ENCODE results near the gene PSME2. TPM values are rescaled to one million over a fixed set of nuclear protein-coding genes. Genes with fewer than 3 reads are reported as not detected.

PSME2 gene
- total and polyA plus RNA-seq, 5 donors = 62.7 to 102 (median 70.1) TPM

DNA sequence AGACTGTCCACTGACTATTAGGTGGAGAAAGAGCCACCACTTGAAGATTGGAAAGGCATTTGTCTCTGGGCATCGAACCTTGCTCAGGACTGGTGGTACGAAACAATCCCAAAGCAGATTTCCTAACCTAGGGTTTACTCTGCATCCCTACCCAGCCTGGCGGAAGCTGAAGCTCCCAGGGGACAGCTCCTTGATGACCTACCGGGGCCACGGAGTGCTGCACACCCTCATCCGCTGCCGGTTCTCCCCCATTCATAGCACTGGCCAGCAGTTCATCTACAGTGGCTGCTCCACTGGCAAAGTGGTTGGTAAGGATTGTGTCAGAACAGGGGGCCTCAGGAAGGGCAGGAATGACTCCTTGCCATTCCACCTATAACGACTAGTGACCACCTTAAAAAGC, 25.2 kb downstream of the PSME2 start:
- intact Hi-C loops (cut with DNase I) = no loop called here
- WGBS = 95% methylated on average over 8 of the region's 8 CpGs
- DNase-seq = no peak
- Histone ChIP-seq H3K4me3 (ENCODE audit: low read length) (no peak overlapping the region), H3K9me3 (ENCODE audit: control insufficient read depth, low read length) (no peaks in the 10 kb centered on the region), H3K27me3 (ENCODE audit: control insufficient read depth, insufficient read depth) (no peaks in the 10 kb centered on the region), H3K4me1 (ENCODE audit: control insufficient read depth, insufficient read depth, low read length) (no peaks in the 10 kb centered on the region), H3K27ac (ENCODE audit: low read length) (no peak overlapping the region)
- ATAC-seq = no peak

DNA sequence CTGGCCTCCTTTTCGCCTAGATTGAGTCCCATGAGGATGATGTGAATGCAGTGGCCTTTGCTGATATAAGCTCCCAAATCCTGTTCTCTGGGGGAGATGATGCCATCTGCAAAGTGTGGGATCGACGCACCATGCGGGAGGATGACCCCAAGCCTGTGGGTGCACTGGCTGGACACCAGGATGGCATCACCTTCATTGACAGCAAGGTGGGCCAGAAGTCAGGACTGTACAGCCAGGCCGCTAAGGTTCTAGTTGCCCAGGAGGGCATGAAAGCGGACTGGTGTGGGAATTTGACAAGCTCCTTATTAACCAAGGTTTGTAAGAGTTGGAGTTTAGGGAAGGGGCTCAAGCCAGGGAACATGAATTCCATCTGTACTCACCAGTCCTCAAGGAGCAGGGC, 26.7 kb downstream of the PSME2 start:
- no peaks in the 10 kb centered on the region for H3K9me3 ChIP-seq (ENCODE audit: control insufficient read depth, low read length)
- ATAC-seq (no peak), DNase-seq (no peak)
- WGBS = 98% methylated on average over 6 of the region's 6 CpGs
- H3K27me3 ChIP-seq (ENCODE audit: control insufficient read depth, insufficient read depth) = no peaks in the 10 kb centered on the region
- no peak overlapping the region for H3K4me3 ChIP-seq (ENCODE audit: low read length)
- H3K27ac ChIP-seq (ENCODE audit: low read length) = no peak overlapping the region
- H3K4me1 ChIP-seq (ENCODE audit: control insufficient read depth, insufficient read depth, low read length) = peaks cover 3% of the 10 kb centered on the region
- intact Hi-C loops (cut with DNase I) = no loop called here

DNA sequence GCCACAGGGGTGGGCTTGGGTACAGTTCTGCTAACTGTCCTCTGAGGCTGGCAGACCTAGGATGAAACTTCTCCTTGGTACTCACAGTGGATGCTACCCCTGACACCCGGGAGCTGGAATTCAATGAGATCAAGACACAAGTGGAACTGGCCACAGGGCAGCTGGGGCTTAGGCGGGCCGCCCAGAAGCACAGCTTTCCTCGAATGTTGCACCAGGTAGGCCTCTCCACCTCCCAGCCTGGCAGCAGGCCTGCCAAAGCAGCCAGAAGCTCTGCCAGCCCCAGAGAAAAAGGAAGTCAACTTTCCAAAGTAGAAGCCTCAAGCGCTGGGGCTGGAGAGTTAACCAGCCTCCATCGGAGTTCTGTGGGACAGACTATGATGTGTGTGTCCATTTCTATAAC, 29.2 kb downstream of the PSME2 start:
- DNase-seq (peak in 1 of 3 donors; percentile 50), ATAC-seq (no peak)
- WGBS = 90% methylated on average over 6 of the region's 6 CpGs
- H3K27me3 ChIP-seq (ENCODE audit: control insufficient read depth, insufficient read depth) = no peaks in the 10 kb centered on the region
- no peak overlapping the region for H3K27ac ChIP-seq (ENCODE audit: low read length)
- H3K4me1 ChIP-seq (ENCODE audit: control insufficient read depth, insufficient read depth, low read length) = peaks cover 3% of the 10 kb centered on the region
- intact Hi-C loops (cut with DNase I) = no loop called here
- no peak overlapping the region for H3K4me3 ChIP-seq (ENCODE audit: low read length)
- no peaks in the 10 kb centered on the region for H3K9me3 ChIP-seq (ENCODE audit: control insufficient read depth, low read length)

DNA sequence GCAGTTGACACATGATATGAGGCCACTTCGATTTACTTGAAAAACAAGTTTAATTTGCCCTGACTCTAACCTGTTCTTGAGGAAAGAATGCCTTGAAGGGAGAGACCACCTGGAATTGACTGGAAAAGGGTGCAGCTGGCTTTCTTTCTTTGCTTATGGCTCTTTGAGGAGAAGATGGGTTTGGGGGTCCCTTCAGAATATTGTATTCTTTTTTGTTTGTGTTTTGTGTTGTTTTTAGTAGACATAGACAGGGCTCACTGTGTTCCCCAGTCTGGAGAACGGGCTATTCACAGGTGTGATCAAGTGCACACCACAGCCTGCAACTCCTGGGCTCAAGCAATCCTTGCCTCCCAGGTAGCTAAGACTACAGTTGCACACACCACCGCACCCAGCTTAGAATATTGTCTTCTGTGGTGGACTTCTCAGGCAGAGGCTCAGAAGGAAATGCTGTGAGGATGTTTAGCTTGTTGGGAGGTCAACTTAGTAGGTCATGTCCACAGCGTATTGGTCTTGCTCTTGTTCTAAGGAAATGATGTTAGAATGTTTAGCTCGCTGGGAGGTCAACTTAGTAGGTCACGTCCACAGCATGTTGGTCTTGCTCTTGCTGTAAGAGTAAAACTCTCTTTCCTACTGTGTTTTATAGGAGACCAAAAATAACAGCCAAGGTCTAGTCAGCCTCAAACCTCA, 30.1 kb downstream of the PSME2 start:
- Histone ChIP-seq H3K4me1 (ENCODE audit: control insufficient read depth, insufficient read depth, low read length) (peaks cover 3% of the 10 kb centered on the region), H3K27ac (ENCODE audit: low read length) (no peak overlapping the region), H3K4me3 (ENCODE audit: low read length) (peak overlapping the region; percentile 61), H3K27me3 (ENCODE audit: control insufficient read depth, insufficient read depth) (no peaks in the 10 kb centered on the region), H3K9me3 (ENCODE audit: control insufficient read depth, low read length) (no peaks in the 10 kb centered on the region)
- WGBS = 83% methylated on average over 6 of the region's 6 CpGs
- no peak for ATAC-seq
- intact Hi-C loops (cut with DNase I) = no loop called here
- no peak for DNase-seq

DNA sequence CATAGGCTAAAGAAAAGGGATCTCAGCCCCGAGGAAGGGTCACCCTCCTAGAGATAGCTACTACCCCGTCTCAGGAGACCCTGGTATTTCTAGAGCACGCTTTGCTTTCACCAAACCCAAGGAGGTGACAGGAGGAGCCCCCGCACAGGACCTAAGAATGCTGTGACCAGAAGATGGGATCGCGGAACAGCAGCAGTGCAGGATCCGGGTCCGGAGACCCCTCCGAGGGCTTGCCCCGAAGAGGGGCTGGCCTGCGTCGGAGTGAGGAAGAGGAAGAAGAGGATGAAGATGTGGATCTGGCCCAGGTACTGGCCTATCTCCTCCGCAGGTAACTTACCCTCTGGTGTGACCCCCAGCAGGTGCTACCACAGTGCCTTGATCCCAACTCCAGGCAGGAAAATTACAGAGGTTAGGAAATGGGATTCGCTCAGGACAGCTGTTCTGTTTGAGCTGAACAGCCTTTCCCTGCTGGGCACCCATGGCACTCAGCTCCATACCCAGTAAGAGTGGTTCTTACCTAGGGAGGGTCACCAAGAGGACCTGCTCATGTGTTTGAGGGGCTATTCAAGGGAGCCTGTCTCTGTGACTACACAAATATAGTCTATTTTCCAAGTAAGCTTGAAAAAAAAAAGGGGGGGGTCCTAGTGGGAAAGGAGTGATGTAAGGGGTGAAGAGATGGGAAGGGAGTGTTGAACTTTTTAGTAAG, 30.8 kb downstream of the PSME2 start:
- ATAC-seq (no peak), DNase-seq (peak in 1 of 3 donors; percentile 60)
- 3% methylated on average over 14 of the region's 14 CpGs for WGBS

DNA sequence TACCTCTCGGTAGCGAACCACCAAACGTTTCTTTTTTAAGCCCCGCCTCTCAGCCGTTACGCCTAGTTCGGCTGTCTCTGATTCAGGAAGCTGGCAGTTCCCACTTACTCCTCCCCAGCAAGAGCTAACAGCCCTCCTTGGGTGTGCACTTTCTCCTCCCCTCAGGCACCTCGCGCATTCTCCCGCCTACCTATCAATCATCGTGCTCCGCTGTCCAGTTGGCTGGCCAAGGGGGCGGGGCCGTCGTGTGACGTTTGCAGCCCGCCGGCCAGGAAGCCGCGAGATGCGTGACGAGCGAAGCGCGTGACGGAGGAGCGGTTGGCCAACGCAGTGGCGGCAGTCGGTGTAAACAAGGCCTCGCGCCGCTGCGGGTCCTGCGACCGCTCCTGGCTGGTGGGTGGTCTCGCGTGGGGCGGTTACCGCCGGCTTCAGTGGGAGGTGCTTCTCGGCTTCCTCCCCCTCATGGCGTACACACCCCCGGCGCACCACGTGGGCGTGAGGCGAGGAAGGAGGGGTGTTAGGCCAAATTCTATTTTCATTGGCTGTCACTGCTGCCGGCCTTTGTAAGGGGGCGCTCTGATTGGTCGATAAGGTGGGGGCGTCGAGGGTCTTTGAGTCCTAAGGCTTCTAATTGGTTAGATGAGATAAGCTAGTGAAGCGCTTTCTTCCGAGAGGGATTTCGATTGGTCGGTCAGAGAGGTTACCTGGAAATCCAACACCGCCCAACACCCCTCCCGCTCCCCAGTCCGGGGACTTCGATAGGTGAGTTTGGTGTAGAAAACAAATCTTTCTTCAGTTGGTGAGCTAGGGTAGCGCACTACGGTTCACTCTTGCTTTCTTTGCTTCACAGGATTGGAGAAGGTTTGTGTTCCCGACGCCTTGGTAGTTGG, 31.6 kb downstream of the PSME2 start, which contains the start of the genes DCAF11 and NRL:
TSS of gene DCAF11 (plus strand) at position 246 of the 890 bp plus-strand sequence. CDS start 818 bp downstream, outside the sequence.
TSS of gene NRL (minus strand) at position 418 of the 890 bp plus-strand sequence. CDS start 32,101 bp downstream, outside the sequence.
- intact Hi-C loops (cut with DNase I) = no loop called here
- H3K9me3 ChIP-seq (ENCODE audit: control insufficient read depth, low read length) = no peaks in the 10 kb centered on the region
- ATAC-seq = peak; percentile 97
- H3K4me1 ChIP-seq (ENCODE audit: control insufficient read depth, insufficient read depth, low read length) = peaks cover 3% of the 10 kb centered on the region
- peak within 1 kb of the TSS; percentile 61 for H3K4me3 ChIP-seq (ENCODE audit: low read length)
- DNase-seq = peak; percentile 99
- peak within 1 kb of the TSS; percentile 96 for H3K27ac ChIP-seq (ENCODE audit: low read length)
- WGBS = under 1% methylated on average over 65 of the region's 65 CpGs
- no peaks in the 10 kb centered on the region for H3K27me3 ChIP-seq (ENCODE audit: control insufficient read depth, insufficient read depth)

More for the DNA sequence above, 30.8 kb downstream of the PSME2 start:
- H3K27ac ChIP-seq (ENCODE audit: low read length) = peak overlapping the region; percentile 61
- intact Hi-C loops (cut with DNase I) = no loop called here
- peaks cover 3% of the 10 kb centered on the region for H3K4me1 ChIP-seq (ENCODE audit: control insufficient read depth, insufficient read depth, low read length)
- H3K9me3 ChIP-seq (ENCODE audit: control insufficient read depth, low read length) = no peaks in the 10 kb centered on the region
- H3K4me3 ChIP-seq (ENCODE audit: low read length) = peak overlapping the region; percentile 61
- H3K27me3 ChIP-seq (ENCODE audit: control insufficient read depth, insufficient read depth) = no peaks in the 10 kb centered on the region

DNA sequence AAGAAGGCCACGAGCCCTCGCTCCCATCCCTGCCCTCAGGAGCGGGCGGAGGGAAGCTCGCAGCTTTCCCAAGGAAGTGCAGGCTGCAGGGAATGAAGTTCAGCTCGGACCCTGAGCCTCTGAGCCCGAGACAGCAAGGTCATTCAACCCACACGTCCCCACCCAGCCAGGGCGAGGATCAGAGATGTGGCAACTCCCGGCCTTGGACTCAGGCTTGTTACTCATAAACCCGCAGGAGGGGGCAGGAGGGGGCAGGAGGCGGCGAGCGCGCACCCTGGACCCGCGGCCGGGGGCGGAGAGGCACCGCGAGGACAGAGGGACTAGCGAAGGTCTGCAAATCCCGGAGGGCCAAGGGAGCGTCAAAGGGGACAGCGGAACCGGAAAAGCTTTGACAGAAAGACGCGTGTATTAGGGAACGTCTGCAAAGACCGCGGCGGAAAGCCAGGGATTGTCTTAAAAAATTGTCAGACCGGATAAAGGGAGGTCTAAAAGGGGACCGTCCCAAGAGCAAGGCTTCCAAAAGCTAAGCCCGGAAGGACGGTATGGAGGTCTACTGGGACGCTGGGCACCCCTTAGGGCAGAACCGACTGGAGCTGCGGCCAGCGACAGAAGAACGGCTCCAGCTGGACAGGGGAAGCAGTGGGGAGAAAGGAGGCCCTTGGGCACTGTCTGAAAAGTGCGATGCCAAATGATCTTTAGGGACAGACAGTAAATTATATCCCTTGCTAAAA, 32.4 kb downstream of the PSME2 start:
- Histone ChIP-seq H3K27me3 (ENCODE audit: control insufficient read depth, insufficient read depth) (no peaks in the 10 kb centered on the region), H3K4me3 (ENCODE audit: low read length) (peak overlapping the region; percentile 43), H3K9me3 (ENCODE audit: control insufficient read depth, low read length) (no peaks in the 10 kb centered on the region), H3K27ac (ENCODE audit: low read length) (peak overlapping the region; percentile 96), H3K4me1 (ENCODE audit: control insufficient read depth, insufficient read depth, low read length) (peaks cover 3% of the 10 kb centered on the region)
- intact Hi-C loops (cut with DNase I) = no loop called here
- under 1% methylated on average over 42 of the region's 42 CpGs for WGBS
- ATAC-seq (peak; percentile 68 to 71), DNase-seq (peak; percentile 91 to 93 (median 93))

DNA sequence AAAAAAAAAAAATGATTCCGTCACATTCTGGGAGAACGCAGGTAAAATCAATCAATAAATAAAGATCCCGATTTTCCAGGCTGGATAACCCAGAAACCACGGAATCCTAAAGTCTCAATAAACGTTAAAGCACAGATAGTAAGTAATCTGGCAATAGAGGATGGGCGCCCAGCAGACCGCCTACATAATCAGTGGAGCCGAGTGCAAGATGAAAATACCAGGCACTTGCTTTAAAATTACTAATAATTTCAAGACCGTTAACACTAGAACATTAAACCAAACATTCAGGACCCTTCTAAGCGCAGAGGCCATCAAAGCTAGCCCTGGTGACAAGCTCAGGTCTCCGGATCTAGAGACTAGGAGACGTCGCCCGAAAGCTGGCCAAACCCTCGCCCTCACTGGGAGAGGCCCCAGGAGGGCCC, 33.0 kb downstream of the PSME2 start:
- intact Hi-C loops (cut with DNase I) = no loop called here
- DNase-seq (no peak), ATAC-seq (no peak)
- WGBS = 20% methylated on average over 15 of the region's 15 CpGs
- H3K4me3 ChIP-seq (ENCODE audit: low read length) = peak overlapping the region; percentile 43
- H3K4me1 ChIP-seq (ENCODE audit: control insufficient read depth, insufficient read depth, low read length) = peaks cover 3% of the 10 kb centered on the region
- no peaks in the 10 kb centered on the region for H3K9me3 ChIP-seq (ENCODE audit: control insufficient read depth, low read length)
- peak overlapping the region; percentile 96 for H3K27ac ChIP-seq (ENCODE audit: low read length)
- H3K27me3 ChIP-seq (ENCODE audit: control insufficient read depth, insufficient read depth) = no peaks in the 10 kb centered on the region

DNA sequence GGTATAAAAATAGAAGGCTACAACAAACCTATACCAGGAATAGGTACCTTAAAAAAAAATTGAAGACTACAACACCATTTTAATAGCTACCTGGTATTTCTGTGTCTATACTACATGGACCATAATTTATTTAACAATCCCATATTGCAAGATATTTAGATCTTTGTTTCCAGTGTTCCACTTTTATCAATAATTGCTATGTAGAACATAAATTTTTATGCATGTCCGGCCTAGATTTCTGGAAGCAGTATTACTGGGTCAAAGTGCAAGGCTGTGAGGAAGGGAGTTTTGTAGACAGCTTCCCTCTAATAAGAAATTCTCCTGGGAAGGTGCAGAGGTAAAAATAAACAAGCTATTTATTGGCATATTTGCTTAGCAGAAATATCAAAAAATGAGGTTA, 35.9 kb downstream of the PSME2 start:
- 63% methylated on average over 1 of the region's 1 CpG for WGBS
- intact Hi-C loops (cut with DNase I) = no loop called here
- DNase-seq (no peak), ATAC-seq (no peak)
- Histone ChIP-seq H3K27me3 (ENCODE audit: control insufficient read depth, insufficient read depth) (no peaks in the 10 kb centered on the region), H3K27ac (ENCODE audit: low read length) (no peak overlapping the region), H3K4me3 (ENCODE audit: low read length) (no peak overlapping the region), H3K4me1 (ENCODE audit: control insufficient read depth, insufficient read depth, low read length) (no peaks in the 10 kb centered on the region), H3K9me3 (ENCODE audit: control insufficient read depth, low read length) (no peaks in the 10 kb centered on the region)

DNA sequence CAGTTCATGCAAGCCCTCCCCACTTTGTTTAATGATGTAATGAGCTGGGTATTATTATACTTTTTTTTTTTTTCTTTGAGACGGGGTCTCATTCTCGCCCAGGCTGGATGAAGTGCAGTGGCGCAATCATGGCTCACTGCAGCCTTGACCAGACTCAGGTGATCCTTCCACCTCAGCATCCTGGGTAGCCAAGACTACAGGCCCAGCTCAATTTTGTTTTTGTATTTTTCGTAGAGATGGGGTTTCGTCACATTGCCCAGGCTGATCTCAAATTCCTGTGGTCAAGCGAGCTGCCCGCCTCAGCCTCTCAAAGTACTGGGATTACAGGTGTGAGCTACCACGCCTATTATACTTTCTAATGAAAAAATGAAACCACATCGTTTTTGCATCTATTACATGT, 36.4 kb downstream of the PSME2 start:
- no peak for DNase-seq
- no peaks in the 10 kb centered on the region for H3K4me1 ChIP-seq (ENCODE audit: control insufficient read depth, insufficient read depth, low read length)
- no peaks in the 10 kb centered on the region for H3K9me3 ChIP-seq (ENCODE audit: control insufficient read depth, low read length)
- intact Hi-C loops (cut with DNase I) = no loop called here
- no peak overlapping the region for H3K4me3 ChIP-seq (ENCODE audit: low read length)
- H3K27ac ChIP-seq (ENCODE audit: low read length) = no peak overlapping the region
- ATAC-seq = no peak
- H3K27me3 ChIP-seq (ENCODE audit: control insufficient read depth, insufficient read depth) = no peaks in the 10 kb centered on the region
- WGBS = 85% methylated on average over 9 of the region's 9 CpGs

Measured in right cardiac atrium (tissue), 5 donors.